IMR-90 (cell line): Measurements from ENCODE around the gene THSD7B. TPM values are rescaled to one million over a fixed set of nuclear protein-coding genes. Genes with fewer than 3 reads are reported as not detected.

ENCODE experiments used
- ATAC-seq: fragments of 200-7000 bp; cut with Tn5 transposase; 2 replicates; pipeline ENCODE4 v1.9.1; 2020; ENCODE audit warnings: low read depth, mild to moderate bottlenecking, moderate library complexity
- BruUV-seq: library from RNA; stranded (reverse); fragments of 400-500 nt; replicated peaks from 2 replicates; lab custom pipeline; 2021; lab: Mats Ljungman, UMichigan
- CTCF ChIA-PET: fragments of 300-600 bp; formaldehyde crosslinking; extraction: SDS; loops from one replicate; lab custom pipeline; 2021; ENCODE audit warnings: antibody characterized with exemption; lab: Yijun Ruan, JAX
- POLR2A ChIA-PET: fragments of 300-600 bp; sonication (Branson Sonifier 250); formaldehyde crosslinking; loops from one replicate; lab custom pipeline; 2022; ENCODE audit warnings: antibody characterized with exemption; ENCODE audit not compliant: unreplicated experiment; lab: Charles Lee
- DNase-seq: peaks from one replicate; pipeline ENCODE4 v3.0.0; 2013
- H2AFZ ChIP-seq: replicated peaks from 2 replicates; pipeline ENCODE3; 2013; ENCODE audit warnings: low read length, mild to moderate bottlenecking; ENCODE audit not compliant: poor library complexity
- H2AK5ac ChIP-seq: 2 replicates; pipeline ENCODE4 v1.6.1; 2013; ENCODE audit warnings: low read depth, low read length, inconsistent platforms
- H2AK9ac ChIP-seq: replicated peaks from 2 replicates; pipeline ENCODE3; 2013; ENCODE audit warnings: mild to moderate bottlenecking, low read depth, low read length, moderate library complexity; ENCODE audit not compliant: poor library complexity
- H2BK120ac ChIP-seq: 2 replicates; pipeline ENCODE4 v1.6.1; 2013; ENCODE audit warnings: low read depth, low read length, inconsistent platforms
- H2BK15ac ChIP-seq: 3 replicates; pipeline ENCODE4 v1.6.1; 2013; ENCODE audit warnings: low read depth, low read length, inconsistent platforms
- H2BK20ac ChIP-seq: 2 replicates; pipeline ENCODE4 v1.6.1; 2013; ENCODE audit warnings: low read depth, mild to moderate bottlenecking, inconsistent platforms, low read length, moderate library complexity
- H2BK5ac ChIP-seq: 2 replicates; pipeline ENCODE4 v1.6.1; 2013; ENCODE audit warnings: mild to moderate bottlenecking, low read depth, low read length, inconsistent platforms; ENCODE audit not compliant: poor library complexity, severe bottlenecking
- H3K14ac ChIP-seq: replicated peaks from 2 replicates; pipeline ENCODE4 v1.6.1; 2013; ENCODE audit warnings: low read depth, low read length, inconsistent platforms
- H3K18ac ChIP-seq: 2 replicates; pipeline ENCODE4 v1.6.1; 2013; ENCODE audit warnings: low read depth, low read length, control low read depth
- H3K23ac ChIP-seq: 2 replicates; pipeline ENCODE4 v1.6.1; 2013; ENCODE audit warnings: low read depth, low read length, inconsistent platforms
- H3K27ac ChIP-seq: 2 replicates; pipeline ENCODE4 v1.5.1; 2013; ENCODE audit warnings: mild to moderate bottlenecking, control low read depth, low read length; ENCODE audit not compliant: insufficient read depth
- H3K27me3 ChIP-seq: 2 replicates; pipeline ENCODE4 v1.6.1; 2013; ENCODE audit warnings: low read length; ENCODE audit not compliant: control insufficient read depth, insufficient read depth
- H3K36me3 ChIP-seq: 2 replicates; pipeline ENCODE4 v1.6.1; 2013; ENCODE audit warnings: low read length, mixed read lengths; ENCODE audit not compliant: control insufficient read depth, insufficient read depth
- H3K4ac ChIP-seq: 2 replicates; pipeline ENCODE4 v1.6.1; 2013; ENCODE audit warnings: low read depth, low read length, inconsistent platforms
- H3K4me1 ChIP-seq: 2 replicates; pipeline ENCODE4 v1.6.1; 2013; ENCODE audit warnings: low read length, mixed read lengths; ENCODE audit not compliant: control insufficient read depth, insufficient read depth
- H3K4me2 ChIP-seq: 2 replicates; pipeline ENCODE4 v1.6.1; 2013; ENCODE audit warnings: low read depth, mild to moderate bottlenecking, control low read depth, low read length, moderate library complexity
- H3K4me3 ChIP-seq: 2 replicates; pipeline ENCODE4 v1.5.1; 2013; ENCODE audit warnings: low read depth, mild to moderate bottlenecking, control low read depth, low read length, moderate library complexity; ENCODE audit not compliant: insufficient read depth
- H3K56ac ChIP-seq: 2 replicates; pipeline ENCODE4 v1.6.1; 2013; ENCODE audit warnings: low read length, inconsistent platforms; ENCODE audit not compliant: insufficient read depth; ENCODE audit errors: extremely low read depth
- H3K79me1 ChIP-seq, 2 experiments: 2 replicates each; pipeline ENCODE4 v1.6.1; 2013; ENCODE audit warnings: low read length in 2 of 2, inconsistent platforms in 1 of 2, low read depth in 1 of 2
- H3K9ac ChIP-seq: 2 replicates; pipeline ENCODE4 v1.6.1; 2013; ENCODE audit warnings: low read depth, low read length, control low read depth
- H3K9me1 ChIP-seq: 2 replicates; pipeline ENCODE4 v1.6.1; 2013; ENCODE audit warnings: low read length, inconsistent platforms; ENCODE audit not compliant: insufficient read depth
- H3K9me3 ChIP-seq: 2 replicates; pipeline ENCODE4 v1.6.1; 2013; ENCODE audit warnings: low read length; ENCODE audit not compliant: control insufficient read depth, insufficient read depth
- H4K20me1 ChIP-seq: 2 replicates; pipeline ENCODE4 v1.6.1; 2013; ENCODE audit warnings: low read length, inconsistent platforms; ENCODE audit not compliant: insufficient read depth
- H4K5ac ChIP-seq: 2 replicates; pipeline ENCODE4 v1.6.1; 2013; ENCODE audit warnings: mild to moderate bottlenecking, low read depth, low read length, control low read depth
- H4K8ac ChIP-seq, 2 experiments: 2 replicates each; pipeline ENCODE4 v1.6.1; 2013; ENCODE audit warnings: low read depth in 2 of 2, low read length in 2 of 2, control low read depth in 1 of 2, inconsistent platforms in 1 of 2
- H4K91ac ChIP-seq: 2 replicates; pipeline ENCODE4 v1.6.1; 2013; ENCODE audit warnings: low read depth, low read length, inconsistent platforms; ENCODE audit not compliant: insufficient read depth
- BHLHE40 ChIP-seq: fragments of 150-350 bp; IDR thresholded peaks from 2 replicates; pipeline ENCODE4 v1.6.1; 2016; ENCODE audit warnings: mild to moderate bottlenecking, low read depth, low read length
- MAZ ChIP-seq: IDR thresholded peaks from 2 replicates; pipeline ENCODE4 v1.6.1; 2012; ENCODE audit warnings: low read depth, mild to moderate bottlenecking, low read length, improper control_type of control experiment, moderate library complexity, borderline replicate concordance
- RAD21 ChIP-seq: IDR thresholded peaks from 2 replicates; pipeline ENCODE4 v1.6.1; 2012; ENCODE audit warnings: low read length, improper control_type of control experiment
- WGBS, 2 experiments: methylation state at CpG; one replicate each; pipeline versions ENCODE4 v1.1.5 to v1.1.7; 2013; ENCODE audit warnings: missing lambda C conversion rate in 2 of 2; ENCODE audit not compliant: insufficient read length in 1 of 2; ENCODE audit errors: extremely low coverage in 2 of 2; 5-methylcytosine and 5-hydroxymethylcytosine counted together
- dilution Hi-C: fragments of 300-500 bp; cut with HindIII; formaldehyde crosslinking; loops from one replicate; pipeline ENCODE4 v1.14.3; 2018; ENCODE audit warnings: low sequenced_read_pairs; ENCODE audit not compliant: unreplicated experiment
- in situ Hi-C: fragments of 300-500 bp; cut with MboI; formaldehyde crosslinking; loops from 3 replicates; pipeline ENCODE4 v1.14.3; 2019; ENCODE audit warnings: low sequenced_read_pairs, inconsistent platforms, mixed read lengths
- intact Hi-C: fragments of 100-400 bp; cut with micrococcal nuclease; formaldehyde crosslinking; loops from 2 replicates; pipeline ENCODE4 v1.10.0; 2022
- polyA plus RNA-seq, 3 experiments: library from polyadenylated mRNA; depleted of rRNA; stranded (reverse); fragments of >200 nt; gene quantifications; 2 replicates each; pipeline ENCODE4 v1.2.3, GENCODE V29; 2012; ENCODE audit warnings: low replicate concordance in 1 of 3
- total RNA-seq: library from RNA; depleted of rRNA; stranded (reverse); fragments of >200 nt; gene quantifications from 2 replicates; pipeline ENCODE4 v1.2.3, GENCODE V29; 2012
- TF ChIP-seq, protein P1 (sequence below): fragments of 150-350 bp; IDR thresholded peaks from 2 replicates; pipeline ENCODE4 v1.6.1; 2016; ENCODE audit warnings: low read depth, mild to moderate bottlenecking, low read length, moderate library complexity, borderline replicate concordance

Gene THSD7B
- total and polyA plus RNA-seq, 2 of the 4 experiments (the other 2 are of a cell fraction): not detected

DNA sequence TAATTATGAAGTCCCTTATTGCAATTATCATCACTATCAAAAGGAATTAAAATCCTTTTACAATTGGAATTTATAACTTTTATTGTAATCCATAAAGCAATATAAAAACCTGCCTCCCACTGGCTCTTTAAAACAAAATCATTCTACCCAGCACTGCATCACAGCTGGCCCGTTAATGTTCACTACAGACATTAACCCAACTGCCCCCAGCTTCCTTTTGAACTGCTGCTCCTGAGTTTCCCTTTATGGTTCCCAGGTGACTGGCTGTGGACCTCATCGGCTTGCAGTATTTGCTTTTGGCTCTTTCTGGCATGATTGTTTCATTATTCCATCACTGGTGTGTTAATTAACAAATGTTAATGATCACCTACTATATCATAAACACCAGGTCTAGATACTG lies 535.6 kb downstream of the THSD7B start:
- dilution Hi-C loops (no loop called here), intact Hi-C loops (no loop called here), in situ Hi-C loops (no loop called here)
- H3K18ac ChIP-seq: no peak overlapping the region
- H4K20me1 ChIP-seq: no peaks in the 10 kb centered on the region
- H3K56ac ChIP-seq: no peak overlapping the region
- peaks cover 7% of the 10 kb centered on the region for H3K9me3 ChIP-seq
- BruUV-seq: no TSS peak
- no peaks in the 10 kb centered on the region for H3K79me1 ChIP-seq
- no peaks in the 10 kb centered on the region for H3K27me3 ChIP-seq
- H3K4me3 ChIP-seq: no peak overlapping the region
- no CpG with 5 or more reads among the region's 2 CpGs for WGBS, 2 experiments
- H3K4me2 ChIP-seq: no peak overlapping the region
- TF ChIP-seq MAZ (no peak), BHLHE40 (no peak), RAD21 (no peak)
- TF ChIP-seq, protein P1, sequence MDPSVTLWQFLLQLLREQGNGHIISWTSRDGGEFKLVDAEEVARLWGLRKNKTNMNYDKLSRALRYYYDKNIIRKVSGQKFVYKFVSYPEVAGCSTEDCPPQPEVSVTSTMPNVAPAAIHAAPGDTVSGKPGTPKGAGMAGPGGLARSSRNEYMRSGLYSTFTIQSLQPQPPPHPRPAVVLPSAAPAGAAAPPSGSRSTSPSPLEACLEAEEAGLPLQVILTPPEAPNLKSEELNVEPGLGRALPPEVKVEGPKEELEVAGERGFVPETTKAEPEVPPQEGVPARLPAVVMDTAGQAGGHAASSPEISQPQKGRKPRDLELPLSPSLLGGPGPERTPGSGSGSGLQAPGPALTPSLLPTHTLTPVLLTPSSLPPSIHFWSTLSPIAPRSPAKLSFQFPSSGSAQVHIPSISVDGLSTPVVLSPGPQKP: no peak
- DNase-seq (no peak), ATAC-seq (no peak)
- H2BK15ac ChIP-seq: no peak overlapping the region
- H2AK9ac ChIP-seq: no peak overlapping the region
- POLR2A ChIA-PET: no interaction called here
- no peak overlapping the region for H2AK5ac ChIP-seq
- H3K23ac ChIP-seq: no peak overlapping the region
- no peak overlapping the region for H3K14ac ChIP-seq
- H3K9me1 ChIP-seq: no peaks in the 10 kb centered on the region
- H3K36me3 ChIP-seq: no peaks in the 10 kb centered on the region
- H4K91ac ChIP-seq: no peak overlapping the region
- no peak overlapping the region for H2BK20ac ChIP-seq
- no peaks in the 10 kb centered on the region for H3K4me1 ChIP-seq
- H3K27ac ChIP-seq: no peak overlapping the region
- no peak overlapping the region for H2BK5ac ChIP-seq
- no peak overlapping the region for H2BK120ac ChIP-seq
- no peak overlapping the region for H2AFZ ChIP-seq
- CTCF ChIA-PET: no interaction called here
- H4K5ac ChIP-seq: no peak overlapping the region
- H3K9ac ChIP-seq: no peak overlapping the region
- H4K8ac ChIP-seq: no peak overlapping the region
- no peak overlapping the region for H3K4ac ChIP-seq
